Neural progenitor cell (in vitro differentiated cells): ENCODE data around the gene CHDH.

Experiments
- EZH2 ChIP-seq: fragments of 200-600 bp; sonication (generic); IDR thresholded peaks from 2 replicates; pipeline ENCODE4 v1.6.1; 2017; ENCODE audit warnings: antibody characterized with exemption, mild to moderate bottlenecking, moderate library complexity
- TF ChIP-seq, protein P1 (sequence below): fragments of 200-600 bp; sonication (generic); IDR thresholded peaks from 2 replicates; pipeline ENCODE4 v1.5.1; 2017; ENCODE audit warnings: antibody characterized with exemption, mild to moderate bottlenecking

- TF ChIP-seq EZH2, result no peak
- TF ChIP-seq, protein P1, sequence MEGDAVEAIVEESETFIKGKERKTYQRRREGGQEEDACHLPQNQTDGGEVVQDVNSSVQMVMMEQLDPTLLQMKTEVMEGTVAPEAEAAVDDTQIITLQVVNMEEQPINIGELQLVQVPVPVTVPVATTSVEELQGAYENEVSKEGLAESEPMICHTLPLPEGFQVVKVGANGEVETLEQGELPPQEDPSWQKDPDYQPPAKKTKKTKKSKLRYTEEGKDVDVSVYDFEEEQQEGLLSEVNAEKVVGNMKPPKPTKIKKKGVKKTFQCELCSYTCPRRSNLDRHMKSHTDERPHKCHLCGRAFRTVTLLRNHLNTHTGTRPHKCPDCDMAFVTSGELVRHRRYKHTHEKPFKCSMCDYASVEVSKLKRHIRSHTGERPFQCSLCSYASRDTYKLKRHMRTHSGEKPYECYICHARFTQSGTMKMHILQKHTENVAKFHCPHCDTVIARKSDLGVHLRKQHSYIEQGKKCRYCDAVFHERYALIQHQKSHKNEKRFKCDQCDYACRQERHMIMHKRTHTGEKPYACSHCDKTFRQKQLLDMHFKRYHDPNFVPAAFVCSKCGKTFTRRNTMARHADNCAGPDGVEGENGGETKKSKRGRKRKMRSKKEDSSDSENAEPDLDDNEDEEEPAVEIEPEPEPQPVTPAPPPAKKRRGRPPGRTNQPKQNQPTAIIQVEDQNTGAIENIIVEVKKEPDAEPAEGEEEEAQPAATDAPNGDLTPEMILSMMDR, result no peak
Observed at GRCh38 chr3:53809267-53809666, 37.0 kb downstream of the CHDH start.
